ENCODE results near the gene INF2. TPM values are rescaled to one million over a fixed set of nuclear protein-coding genes. Genes with fewer than 3 reads are reported as not detected.

The INF2 gene
- total RNA-seq, 1 experiment from 2014 or later, result 58.3 TPM

DNA sequence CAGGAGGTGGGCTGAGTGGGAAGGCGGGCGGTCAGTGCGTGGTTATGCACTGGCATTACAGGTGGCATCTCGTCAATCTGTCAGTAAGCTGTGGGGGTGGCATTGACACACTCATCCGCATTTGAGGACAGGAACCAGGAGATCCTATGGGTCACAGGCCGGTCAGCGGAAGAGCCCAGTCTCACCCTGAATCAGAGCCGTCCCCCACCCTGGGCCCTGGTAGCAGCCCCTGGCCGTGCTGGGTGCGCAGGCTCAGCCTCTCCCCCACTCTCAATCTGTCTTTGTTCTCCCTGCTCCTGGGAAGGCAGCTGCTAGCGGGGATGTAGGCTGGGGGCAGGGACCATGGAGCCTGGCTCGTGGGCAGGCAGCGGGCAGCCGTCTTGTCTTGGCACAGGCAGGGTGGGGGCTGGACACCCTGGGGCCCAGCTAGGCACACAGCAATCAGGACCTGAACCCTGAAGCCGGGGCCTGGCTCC is 5.1 kb downstream of the INF2 start:
- H3K4ac ChIP-seq (ENCODE audit: low read depth, low read length), result no peak overlapping the region
- Mint-ChIP-seq H3K9me3 (no peaks in the 10 kb centered on the region), H3K4me3 (peak overlapping the region in 1 of 2 experiments; percentile 17; a peak in 1 of 5 replicates), H3K27me3 (ENCODE audit: low read depth) (no peaks in the 10 kb centered on the region), H3K27ac (peak overlapping the region in 1 of 3 experiments; percentile 44; a peak in 1 of 7 replicates), H3K36me3 (ENCODE audit: insufficient read depth in 1 of 3, low read depth in 3 of 3) (peaks cover 4 to 10% (median 9%) of the 10 kb centered on the region in 3 experiments; a peak in 6 of 7 replicates), H3K4me1 (peaks cover 24 to 40% of the 10 kb centered on the region in 2 experiments)
- no peak overlapping the region for H3K9ac ChIP-seq (ENCODE audit: extremely low read depth, insufficient read length, low read length)
- peaks cover 5% of the 10 kb centered on the region for H3K79me1 ChIP-seq (ENCODE audit: insufficient read depth, low read depth, low read length, poor library complexity, severe bottlenecking)
- H4K8ac ChIP-seq (replicated peaks; ENCODE audit: insufficient read length, low read depth, low read length), result no peak overlapping the region
- peaks cover 4% of the 10 kb centered on the region; the same call in 1 of the 2 replicates for H3K4me1 ChIP-seq (ENCODE audit: insufficient read depth, low read length)
- H3K9me3 ChIP-seq (ENCODE audit: control insufficient read depth, low read depth, low read length), result no peaks in the 10 kb centered on the region
- H3K4me2 ChIP-seq (ENCODE audit: insufficient read depth, insufficient read length, low read length), result no peak overlapping the region
- no peak overlapping the region for H3K27ac ChIP-seq (ENCODE audit: insufficient read length, low read depth, low read length)
- no peak overlapping the region for H2BK5ac ChIP-seq (ENCODE audit: insufficient read length, low read length)
- no peaks in the 10 kb centered on the region for H4K20me1 ChIP-seq (ENCODE audit: control insufficient read depth, insufficient read depth, insufficient read length)
- H2BK12ac ChIP-seq (ENCODE audit: insufficient read length, low read depth, low read length), result no peak overlapping the region
- no peak overlapping the region for H4K5ac ChIP-seq (ENCODE audit: insufficient read length, low read depth, low read length)
- no peak overlapping the region for H3T11ph ChIP-seq (ENCODE audit: low read length)
- H3K79me2 ChIP-seq (ENCODE audit: insufficient read depth, low read length), result peaks cover 4% of the 10 kb centered on the region; the same call in 1 of the 2 replicates
- H3K18ac ChIP-seq (ENCODE audit: insufficient read length, low read depth, low read length), result no peak overlapping the region
- DNase-seq, result no peak
- H2AFZ ChIP-seq (ENCODE audit: low read length), result no peak overlapping the region
- no peak overlapping the region for H2BK15ac ChIP-seq (ENCODE audit: low read depth, low read length)
- TF ChIP-seq, protein P1, sequence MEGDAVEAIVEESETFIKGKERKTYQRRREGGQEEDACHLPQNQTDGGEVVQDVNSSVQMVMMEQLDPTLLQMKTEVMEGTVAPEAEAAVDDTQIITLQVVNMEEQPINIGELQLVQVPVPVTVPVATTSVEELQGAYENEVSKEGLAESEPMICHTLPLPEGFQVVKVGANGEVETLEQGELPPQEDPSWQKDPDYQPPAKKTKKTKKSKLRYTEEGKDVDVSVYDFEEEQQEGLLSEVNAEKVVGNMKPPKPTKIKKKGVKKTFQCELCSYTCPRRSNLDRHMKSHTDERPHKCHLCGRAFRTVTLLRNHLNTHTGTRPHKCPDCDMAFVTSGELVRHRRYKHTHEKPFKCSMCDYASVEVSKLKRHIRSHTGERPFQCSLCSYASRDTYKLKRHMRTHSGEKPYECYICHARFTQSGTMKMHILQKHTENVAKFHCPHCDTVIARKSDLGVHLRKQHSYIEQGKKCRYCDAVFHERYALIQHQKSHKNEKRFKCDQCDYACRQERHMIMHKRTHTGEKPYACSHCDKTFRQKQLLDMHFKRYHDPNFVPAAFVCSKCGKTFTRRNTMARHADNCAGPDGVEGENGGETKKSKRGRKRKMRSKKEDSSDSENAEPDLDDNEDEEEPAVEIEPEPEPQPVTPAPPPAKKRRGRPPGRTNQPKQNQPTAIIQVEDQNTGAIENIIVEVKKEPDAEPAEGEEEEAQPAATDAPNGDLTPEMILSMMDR (conservative IDR thresholded peaks at IDR 0.05), result no peak
- peak overlapping the region; percentile 53; the same call in 1 of the 2 replicates for H3K14ac ChIP-seq (ENCODE audit: insufficient read depth, low read length)
- H3K56ac ChIP-seq (ENCODE audit: insufficient read length, low read depth, low read length), result no peak overlapping the region
- H2BK120ac ChIP-seq (ENCODE audit: low read depth, low read length, poor library complexity, severe bottlenecking), result no peak overlapping the region
- no CpG with 5 or more reads among the region's 15 CpGs for WGBS (ENCODE audit: extremely low coverage, insufficient read length, low lambda C conversion rate)
- H4K91ac ChIP-seq (ENCODE audit: insufficient read length, low read depth, low read length), result no peak overlapping the region
- H3K23me2 ChIP-seq (ENCODE audit: insufficient read length, low read depth, low read length, poor library complexity, severe bottlenecking), result peaks cover 6% of the 10 kb centered on the region
- H3K27me3 ChIP-seq (ENCODE audit: insufficient read depth, low read length), result no peaks in the 10 kb centered on the region
- no peak overlapping the region for H2AK5ac ChIP-seq (ENCODE audit: insufficient read length, low read length)
- no peak overlapping the region for H2BK20ac ChIP-seq (ENCODE audit: low read depth, low read length, poor library complexity, severe bottlenecking)
- no peak overlapping the region for H3K23ac ChIP-seq (ENCODE audit: insufficient read length, low read depth, low read length)

All from H9 (cell line).